HCT116 (cell line): ENCODE measurements around the gene RNASEH2A. TPM values are rescaled to one million over a fixed set of nuclear protein-coding genes. Genes with fewer than 3 reads are reported as not detected.
A peak's percentile ranks its signal among the peaks of the same experiment; 100 is the strongest.

Experiments used
- ATAC-seq: fragments of 200-7000 bp; cut with Tn5 transposase; 2 replicates; pipeline ENCODE4 v1.9.1; 2020; ENCODE audit warnings: mild to moderate bottlenecking, moderate library complexity
- BruUV-seq: library from RNA; stranded (reverse); fragments of 400-500 nt; replicated peaks from 2 replicates; lab custom pipeline; 2021; lab: Mats Ljungman, UMichigan
- CTCF ChIA-PET: fragments of 300-600 bp; sonication (Branson Sonifier 250); formaldehyde crosslinking; loops from one replicate; lab custom pipeline; 2021; ENCODE audit warnings: antibody characterized with exemption; lab: Charles Lee
- POLR2A ChIA-PET: fragments of 300-600, 350-600 bp; sonication (Branson Sonifier 250); formaldehyde crosslinking; loops from one replicate; lab custom pipeline; 2021; ENCODE audit warnings: antibody characterized with exemption; lab: Charles Lee
- RAD21 ChIA-PET, 2 experiments: fragments of 300-600 bp; sonication (Branson Sonifier 250); formaldehyde crosslinking; loops; one replicate each; lab custom pipeline; 2023; ENCODE audit warnings: low total read pairs in 2 of 2; ENCODE audit not compliant: uncharacterized antibody in 2 of 2, unreplicated experiment in 2 of 2, low non-redundant PET in 1 of 2; lab: Charles Lee
- DNase-seq: peaks from one replicate; pipeline ENCODE4 v3.0.0-alpha.2; 2010; ENCODE audit warnings: low read depth, low spot score
- H2AFZ ChIP-seq: fragments of 200-600 bp; shearing (Covaris generic), sonication (generic); 2 replicates; pipeline ENCODE4 v1.6.1; 2017; ENCODE audit warnings: low read depth, mixed run types, mixed read lengths, antibody characterized with exemption, low read length; ENCODE audit not compliant: poor library complexity, severe bottlenecking
- H3K27ac ChIP-seq: 2 replicates; pipeline ENCODE4 v1.5.1; 2012; ENCODE audit warnings: low read depth, low read length
- H3K27me3 ChIP-seq: fragments of 200-600 bp; sonication (generic); 2 replicates; pipeline ENCODE4 v1.6.1; 2016; ENCODE audit warnings: mixed run types, low read length, mixed read lengths; ENCODE audit not compliant: insufficient read depth
- H3K36me3 ChIP-seq, 2 experiments: fragments of 200-500 bp in 1 of 2; fragments of 200-600 bp in 1 of 2; sonication (Bioruptor generic) in 1 of 2; sonication (generic) in 1 of 2; 2 replicates each; pipeline versions ENCODE4 v1.5.1 to v1.6.1; 2014 to 2016; ENCODE audit warnings: low read length in 2 of 2, inconsistent platforms in 1 of 2, mixed read lengths in 1 of 2, mixed run types in 1 of 2; ENCODE audit not compliant: insufficient read depth in 2 of 2, control insufficient read depth in 1 of 2
- H3K4me1 ChIP-seq, 2 experiments: fragments of 200-600 bp in 1 of 2; sonication (generic) in 1 of 2; 2 replicates each; pipeline versions ENCODE4 v1.5.1 to v1.6.1; 2012 to 2017; ENCODE audit warnings: low read length in 2 of 2, inconsistent platforms in 1 of 2, mild to moderate bottlenecking in 1 of 2, mixed read lengths in 1 of 2, mixed run types in 1 of 2, moderate library complexity in 1 of 2; ENCODE audit not compliant: insufficient read depth in 2 of 2, control insufficient read depth in 1 of 2
- H3K4me2 ChIP-seq: fragments of 200-600 bp; sonication (generic); 2 replicates; pipeline ENCODE4 v1.6.1; 2017; ENCODE audit warnings: mixed run types, low read length, mixed read lengths
- H3K4me3 ChIP-seq, 2 experiments: fragments of 200-600 bp in 1 of 2; sonication (generic) in 1 of 2; replicated peaks in 1 of 2; 2 replicates each; pipeline ENCODE4 v1.5.1; 2011 to 2016; ENCODE audit warnings: low read length in 2 of 2, control low read depth in 1 of 2, low read depth in 1 of 2, mild to moderate bottlenecking in 1 of 2, mixed read lengths in 1 of 2, mixed run types in 1 of 2
- H3K79me2 ChIP-seq: fragments of 200-600 bp; sonication (generic); 2 replicates; pipeline ENCODE4 v1.6.1; 2017; ENCODE audit warnings: mild to moderate bottlenecking, mixed run types, low read length, moderate library complexity, mixed read lengths; ENCODE audit not compliant: insufficient read depth
- H3K9ac ChIP-seq: fragments of 200-600 bp; sonication (generic); 2 replicates; pipeline ENCODE4 v1.6.1; 2016; ENCODE audit warnings: low read length, mixed read lengths
- H3K9me2 ChIP-seq: fragments of 200-600 bp; sonication (generic), shearing (Covaris generic); 2 replicates; pipeline ENCODE4 v1.6.1; 2017; ENCODE audit warnings: mixed run types, mild to moderate bottlenecking, moderate library complexity; ENCODE audit not compliant: insufficient read depth
- H3K9me3 ChIP-seq, 2 experiments: fragments of 200-500 bp in 1 of 2; fragments of 200-600 bp in 1 of 2; sonication (Bioruptor generic) in 1 of 2; sonication (generic) in 1 of 2; 2 replicates each; pipeline ENCODE4 v1.6.1; 2014 to 2017; ENCODE audit warnings: low read length in 2 of 2, mixed read lengths in 2 of 2, inconsistent platforms in 1 of 2, low read depth in 1 of 2, mild to moderate bottlenecking in 1 of 2, mixed run types in 1 of 2, moderate library complexity in 1 of 2; ENCODE audit not compliant: control insufficient read depth in 1 of 2, insufficient read depth in 1 of 2
- H4K20me1 ChIP-seq: fragments of 200-600 bp; sonication (generic), shearing (Covaris generic); 2 replicates; pipeline ENCODE4 v1.6.1; 2017; ENCODE audit warnings: mixed run types, mild to moderate bottlenecking, moderate library complexity; ENCODE audit not compliant: insufficient read depth
- ATF3 ChIP-seq: IDR thresholded peaks from 2 replicates; pipeline ENCODE4 v1.6.1; 2012
- CBX3 ChIP-seq: IDR thresholded peaks from 2 replicates; pipeline ENCODE4 v1.6.1; 2012; ENCODE audit warnings: low read depth
- CTCF ChIP-seq, 3 experiments: fragments of 200-600 bp in 1 of 3; sonication (generic) in 1 of 3; IDR thresholded peaks in 2 of 3; conservative IDR thresholded peaks in 1 of 3; 2 replicates each; pipeline ENCODE4 v1.5.1; 2012 to 2017; ENCODE audit warnings: low read depth in 2 of 3, low read length in 2 of 3, antibody characterized with exemption in 1 of 3, borderline replicate concordance in 1 of 3, control low read depth in 1 of 3, mild to moderate bottlenecking in 1 of 3, mixed read lengths in 1 of 3, mixed run types in 1 of 3, moderate library complexity in 1 of 3; ENCODE audit not compliant: insufficient read depth in 1 of 3
- ELF1 ChIP-seq: IDR thresholded peaks from 2 replicates; pipeline ENCODE4 v1.6.1; 2012; ENCODE audit warnings: low read depth, borderline replicate concordance
- JUND ChIP-seq: IDR thresholded peaks from 2 replicates; pipeline ENCODE4 v1.6.1; 2012
- MAX ChIP-seq: IDR thresholded peaks from 2 replicates; pipeline ENCODE4 v1.6.1; 2012
- POLR2AphosphoS5 ChIP-seq: IDR thresholded peaks from 2 replicates; pipeline ENCODE4 v1.6.1; 2011; ENCODE audit warnings: mild to moderate bottlenecking, low read depth, low read length, moderate library complexity
- RAD21 ChIP-seq: IDR thresholded peaks from 2 replicates; pipeline ENCODE4 v1.6.1; 2012; ENCODE audit warnings: low read depth, mild to moderate bottlenecking
- SIN3A ChIP-seq: IDR thresholded peaks from 2 replicates; pipeline ENCODE4 v1.6.1; 2012; ENCODE audit warnings: low read depth
- YY1 ChIP-seq: IDR thresholded peaks from 2 replicates; pipeline ENCODE4 v1.6.1; 2011; ENCODE audit warnings: low read length, low read depth, moderate library complexity, mild to moderate bottlenecking; ENCODE audit not compliant: insufficient replicate concordance; ENCODE audit errors: extremely low read depth
- ZFX ChIP-seq: fragments of 450-650 bp; IDR thresholded peaks from 2 replicates; pipeline ENCODE4 v1.6.1; 2017
- intact Hi-C: fragments of 100-400 bp; cut with micrococcal nuclease; formaldehyde crosslinking; loops from 2 replicates; pipeline ENCODE4 v1.10.0; 2022
- total RNA-seq: library from RNA; stranded (reverse); gene quantifications from one replicate; pipeline ENCODE4 v1.2.1, GENCODE V29; 2021; ENCODE audit not compliant: unreplicated experiment

Gene RNASEH2A
- total RNA-seq, 1 experiment from 2014 or later: 54.5 TPM

DNA sequence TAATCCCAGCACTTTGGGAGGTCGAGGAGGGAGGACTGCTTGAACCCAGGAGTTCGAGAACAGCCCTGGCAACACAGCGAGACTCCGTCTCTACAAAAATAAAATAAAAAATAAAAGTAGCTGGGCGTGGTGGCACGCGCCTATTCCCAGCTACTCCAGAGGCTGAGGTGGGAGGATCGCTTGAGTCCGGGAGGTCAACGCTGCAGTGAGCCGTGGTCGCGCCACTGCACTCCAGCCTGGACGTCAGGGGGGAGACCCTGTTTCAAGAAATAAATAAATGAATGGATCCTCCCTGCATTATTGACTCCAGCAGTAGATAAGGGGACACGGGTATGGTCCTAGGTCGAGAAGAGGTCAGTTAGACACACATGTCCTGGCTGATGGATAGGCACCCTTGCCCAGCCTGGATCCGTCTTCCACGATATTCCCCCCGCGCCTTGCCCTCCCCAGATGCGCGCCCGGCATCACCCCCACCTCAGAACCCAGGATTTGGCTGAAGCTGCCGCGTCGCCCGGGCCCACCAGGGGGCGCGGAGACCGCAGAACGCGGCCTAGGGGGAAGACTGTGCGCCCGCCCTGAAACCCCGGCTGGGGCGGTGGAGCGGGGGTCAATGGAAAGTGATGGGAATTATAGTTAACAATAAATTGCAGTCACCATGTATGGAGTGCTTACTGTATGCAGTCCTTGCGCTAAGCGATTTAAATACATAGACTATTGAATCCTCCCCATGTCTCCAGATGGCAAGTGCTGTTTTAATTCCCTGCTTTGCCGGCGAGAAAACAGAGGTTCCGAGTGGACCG lies 29.0 kb upstream of the RNASEH2A start:
- peak overlapping the region; percentile 78 for H3K9ac ChIP-seq
- H3K36me3 ChIP-seq: no peaks in the 10 kb centered on the region
- no peak for DNase-seq
- RAD21 ChIA-PET: interaction anchor here (1.0 to 2.7 kb wide), 5 partner anchors 11 to 19 kb away, joined by 3 to 15 read pairs (median 8); partner anchors contain the start of gene JUNB (in 2 of the 2)
- POLR2A ChIA-PET: interaction anchor here (0.6 to 8.8 kb wide), 4 partner anchors 16 to 61 kb away, joined by 3 to 172 read pairs (median 4); partner anchors contain the start of genes JUNB and RNASEH2A
- ATAC-seq: peak; percentile 41
- peak overlapping the region; percentile 66 to 68 for H3K4me3 ChIP-seq
- peak overlapping the region; percentile 85 for H3K4me2 ChIP-seq
- peaks cover 6% of the 10 kb centered on the region; the same call in 1 of the 2 replicates for H3K79me2 ChIP-seq
- H4K20me1 ChIP-seq: no peaks in the 10 kb centered on the region
- intact Hi-C loops: loop anchor here (1.0 to 5.0 kb wide), 3 partner anchors 15 to 70 kb away; no protein-coding TSS in a partner anchor
- CTCF ChIA-PET: interaction anchor here (0.6 to 7.0 kb wide), 11 partner anchors 11 to 70 kb away, joined by 3 to 88 read pairs (median 8); partner anchors contain the start of genes GET3, JUNB and RTBDN
- no peaks in the 10 kb centered on the region for H3K9me3 ChIP-seq
- no peak overlapping the region for H2AFZ ChIP-seq
- peak; percentile 87 to 95 (median 94); a peak in 5 of 6 replicates for TF ChIP-seq CTCF (IDR thresholded peaks at IDR 0.05 in 2 of 3, conservative IDR thresholded peaks at IDR 0.05 in 1 of 3; ENCODE audit: borderline replicate concordance in 1 of 3, insufficient read depth in 1 of 3, low read depth in 2 of 3, low read length in 2 of 3)
- no peak for TF ChIP-seq ELF1
- peak; percentile 35 for TF ChIP-seq YY1
- no peak for TF ChIP-seq CBX3
- no peak for TF ChIP-seq SIN3A
- peak; percentile 51; the same call in 1 of the 2 replicates for TF ChIP-seq MAX
- 0 out of 2 replicates have a peak, but pooled peaks have one; percentile 7 for TF ChIP-seq POLR2AphosphoS5
- peak; percentile 93 for TF ChIP-seq RAD21
- TF ChIP-seq ATF3: no peak
- TF ChIP-seq ZFX: peak; percentile 22; the same call in 1 of the 2 replicates
- no peak for TF ChIP-seq JUND
- peaks cover 49 to 77% of the 10 kb centered on the region in 2 experiments for H3K4me1 ChIP-seq
- H3K27me3 ChIP-seq: no peaks in the 10 kb centered on the region
- H3K27ac ChIP-seq: peak overlapping the region; percentile 96
- no peaks in the 10 kb centered on the region for H3K9me2 ChIP-seq
- BruUV-seq: no TSS peak
